Measurements from ENCODE around the gene IRS2. TPM values are rescaled to one million over a fixed set of nuclear protein-coding genes. Genes with fewer than 3 reads are reported as not detected.
A peak's percentile ranks its signal among the peaks of the same experiment; 100 is the strongest.

Gene IRS2
- total RNA-seq, 1 donor from 2014 or later = 43.8 TPM

GRCh38 chr13:109718726-109719125 lies 67.7 kb downstream of the IRS2 start:
- H3K27ac ChIP-seq = no peak overlapping the region
- ATAC-seq (no peak), DNase-seq (no peak)
- no peaks in the 10 kb centered on the region for H3K4me1 ChIP-seq
- no peaks in the 10 kb centered on the region for H3K9me3 ChIP-seq
- no peak overlapping the region for H3K4me3 ChIP-seq
- TF ChIP-seq, protein P1, sequence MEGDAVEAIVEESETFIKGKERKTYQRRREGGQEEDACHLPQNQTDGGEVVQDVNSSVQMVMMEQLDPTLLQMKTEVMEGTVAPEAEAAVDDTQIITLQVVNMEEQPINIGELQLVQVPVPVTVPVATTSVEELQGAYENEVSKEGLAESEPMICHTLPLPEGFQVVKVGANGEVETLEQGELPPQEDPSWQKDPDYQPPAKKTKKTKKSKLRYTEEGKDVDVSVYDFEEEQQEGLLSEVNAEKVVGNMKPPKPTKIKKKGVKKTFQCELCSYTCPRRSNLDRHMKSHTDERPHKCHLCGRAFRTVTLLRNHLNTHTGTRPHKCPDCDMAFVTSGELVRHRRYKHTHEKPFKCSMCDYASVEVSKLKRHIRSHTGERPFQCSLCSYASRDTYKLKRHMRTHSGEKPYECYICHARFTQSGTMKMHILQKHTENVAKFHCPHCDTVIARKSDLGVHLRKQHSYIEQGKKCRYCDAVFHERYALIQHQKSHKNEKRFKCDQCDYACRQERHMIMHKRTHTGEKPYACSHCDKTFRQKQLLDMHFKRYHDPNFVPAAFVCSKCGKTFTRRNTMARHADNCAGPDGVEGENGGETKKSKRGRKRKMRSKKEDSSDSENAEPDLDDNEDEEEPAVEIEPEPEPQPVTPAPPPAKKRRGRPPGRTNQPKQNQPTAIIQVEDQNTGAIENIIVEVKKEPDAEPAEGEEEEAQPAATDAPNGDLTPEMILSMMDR (IDR thresholded peaks at IDR 0.05) = no peak
- H3K36me3 ChIP-seq = no peaks in the 10 kb centered on the region
- intact Hi-C loops (cut with DNase I) = no loop called here
- no peaks in the 10 kb centered on the region for H3K27me3 ChIP-seq

GRCh38 chr13:109717686-109718085 lies 68.7 kb downstream of the IRS2 start:
- ATAC-seq = no peak
- no peak overlapping the region for H3K4me3 ChIP-seq
- no peaks in the 10 kb centered on the region for H3K4me1 ChIP-seq
- TF ChIP-seq, protein P1 (IDR thresholded peaks at IDR 0.05) = no peak
- H3K36me3 ChIP-seq = no peaks in the 10 kb centered on the region
- no peaks in the 10 kb centered on the region for H3K9me3 ChIP-seq
- H3K27me3 ChIP-seq = no peaks in the 10 kb centered on the region
- H3K27ac ChIP-seq = no peak overlapping the region
- intact Hi-C loops (cut with DNase I) = no loop called here
- DNase-seq = no peak

DNA sequence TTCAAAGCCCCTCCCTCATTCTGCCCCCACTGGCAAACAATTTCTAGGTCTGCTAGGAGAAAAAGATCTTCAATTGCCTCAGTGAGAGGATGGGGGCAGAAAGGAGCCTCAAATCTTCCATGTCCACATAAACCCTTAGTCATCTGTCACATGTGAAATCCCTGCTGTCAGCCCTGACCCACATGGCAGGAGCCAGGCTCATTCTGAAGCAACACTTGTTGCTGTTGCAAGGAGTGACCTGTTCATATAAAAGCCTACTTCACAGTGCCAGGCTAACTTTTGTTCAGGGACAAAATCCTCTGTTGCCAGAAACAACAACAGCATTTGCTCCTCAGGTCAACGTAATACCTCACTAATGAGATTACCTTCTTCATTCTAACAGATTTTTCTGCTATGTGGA lies 70.5 kb downstream of the IRS2 start:
- DNase-seq (no peak), ATAC-seq (peak; percentile 86)
- H3K27ac ChIP-seq = no peak overlapping the region
- intact Hi-C loops (cut with DNase I) = no loop called here
- TF ChIP-seq, protein P1 (IDR thresholded peaks at IDR 0.05) = no peak
- H3K9me3 ChIP-seq = no peaks in the 10 kb centered on the region
- no peaks in the 10 kb centered on the region for H3K27me3 ChIP-seq
- no peak overlapping the region for H3K4me3 ChIP-seq
- H3K36me3 ChIP-seq = no peaks in the 10 kb centered on the region
- no peaks in the 10 kb centered on the region for H3K4me1 ChIP-seq

GRCh38 chr13:109713681-109714080 lies 72.7 kb downstream of the IRS2 start:
- no peaks in the 10 kb centered on the region for H3K36me3 ChIP-seq
- ATAC-seq (no peak), DNase-seq (no peak)
- intact Hi-C loops (cut with DNase I) = no loop called here
- TF ChIP-seq, protein P1 (IDR thresholded peaks at IDR 0.05) = no peak
- no peak overlapping the region for H3K4me3 ChIP-seq
- no peak overlapping the region for H3K27ac ChIP-seq
- no peaks in the 10 kb centered on the region for H3K27me3 ChIP-seq
- H3K4me1 ChIP-seq = no peaks in the 10 kb centered on the region
- H3K9me3 ChIP-seq = no peaks in the 10 kb centered on the region

GRCh38 chr13:109712124-109712722 lies 74.2 kb downstream of the IRS2 start:
- Histone ChIP-seq H3K9me3 (no peaks in the 10 kb centered on the region), H3K4me3 (no peak overlapping the region), H3K27me3 (no peaks in the 10 kb centered on the region), H3K27ac (no peak overlapping the region), H3K36me3 (no peaks in the 10 kb centered on the region), H3K4me1 (no peaks in the 10 kb centered on the region)
- DNase-seq (no peak), ATAC-seq (no peak)
- intact Hi-C loops (cut with DNase I) = no loop called here
- TF ChIP-seq, protein P1 (IDR thresholded peaks at IDR 0.05) = no peak
